ENCODE measurements around the gene C6orf89.

C6orf89 gene

GRCh38 chr6:36957773-36958271 lies 72.1 kb downstream of the C6orf89 start:
- no peak overlapping the region for H3K4me3 ChIP-seq (ENCODE audit: control insufficient read depth, low read depth, low read length)
- no peak for DNase-seq (ENCODE audit: low read depth)
- no peak for TF ChIP-seq CTCF (conservative IDR thresholded peaks at IDR 0.05; ENCODE audit: control insufficient read depth, insufficient read depth, low read depth, low read length)

GRCh38 chr6:36958775-36959554 lies 73.2 kb downstream of the C6orf89 start:
- H3K4me3 ChIP-seq (ENCODE audit: control insufficient read depth, low read depth, low read length), result no peak overlapping the region
- TF ChIP-seq CTCF (conservative IDR thresholded peaks at IDR 0.05; ENCODE audit: control insufficient read depth, insufficient read depth, low read depth, low read length), result no peak
- DNase-seq (ENCODE audit: low read depth), result no peak

GRCh38 chr6:36959555-36960250 lies 74.0 kb downstream of the C6orf89 start:
- H3K4me3 ChIP-seq (ENCODE audit: control insufficient read depth, low read depth, low read length), result no peak overlapping the region
- no peak for TF ChIP-seq CTCF (conservative IDR thresholded peaks at IDR 0.05; ENCODE audit: control insufficient read depth, insufficient read depth, low read depth, low read length)
- DNase-seq (ENCODE audit: low read depth), result no peak

- no peak for DNase-seq (ENCODE audit: low read depth)
- no peak for TF ChIP-seq CTCF (conservative IDR thresholded peaks at IDR 0.05; ENCODE audit: control insufficient read depth, insufficient read depth, low read depth, low read length)
- H3K4me3 ChIP-seq (ENCODE audit: control insufficient read depth, low read depth, low read length), result no peak overlapping the region
These were observed 76.0 kb downstream of the C6orf89 start for GRCh38 chr6:36961441-36962435.

- no peak for TF ChIP-seq CTCF (conservative IDR thresholded peaks at IDR 0.05; ENCODE audit: control insufficient read depth, insufficient read depth, low read depth, low read length)
- peak; percentile 28 for DNase-seq (ENCODE audit: low read depth)
- H3K4me3 ChIP-seq (ENCODE audit: control insufficient read depth, low read depth, low read length), result no peak overlapping the region
These were observed 77.1 kb downstream of the C6orf89 start for GRCh38 chr6:36962874-36963273.

All from fibroblast of mammary gland (primary cell).